ENCODE data around the gene COQ6.
"Not testable (repeated sequence)": the region's sequence is repeated elsewhere in the genome, so short reads cannot be mapped to it uniquely, and the experiment has no call there.

The COQ6 gene

GRCh38 chr14:73988656-73989055, 38.6 kb downstream of the COQ6 start:
- DNase-seq: not testable (repeated sequence)

GRCh38 chr14:73991092-73991491, 41.0 kb downstream of the COQ6 start:
- no peak for DNase-seq

- not testable (repeated sequence) for DNase-seq
Measured at GRCh38 chr14:73994926-73995325, 44.8 kb downstream of the COQ6 start.

GRCh38 chr14:73995977-73996378, 45.9 kb downstream of the COQ6 start:
- DNase-seq: no peak

DNA sequence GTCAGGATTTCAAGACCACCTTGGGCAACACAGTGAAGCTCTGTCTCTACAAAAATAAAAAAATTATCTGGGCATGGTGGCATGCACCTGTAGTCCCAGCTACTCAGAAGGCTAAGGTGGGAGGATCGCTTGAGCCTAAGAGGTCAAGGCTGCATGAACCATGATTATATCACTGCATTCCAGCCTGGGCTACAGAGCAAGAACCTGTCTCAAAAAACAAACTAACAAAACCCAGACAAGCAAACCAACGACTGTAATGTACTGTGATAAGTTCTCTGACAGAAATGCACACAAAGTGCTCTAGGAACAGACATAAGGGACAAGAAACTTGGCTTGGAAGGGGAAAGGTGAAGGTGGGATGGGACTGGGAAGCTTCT, 46.6 kb downstream of the COQ6 start:
- no peak for DNase-seq

DNA sequence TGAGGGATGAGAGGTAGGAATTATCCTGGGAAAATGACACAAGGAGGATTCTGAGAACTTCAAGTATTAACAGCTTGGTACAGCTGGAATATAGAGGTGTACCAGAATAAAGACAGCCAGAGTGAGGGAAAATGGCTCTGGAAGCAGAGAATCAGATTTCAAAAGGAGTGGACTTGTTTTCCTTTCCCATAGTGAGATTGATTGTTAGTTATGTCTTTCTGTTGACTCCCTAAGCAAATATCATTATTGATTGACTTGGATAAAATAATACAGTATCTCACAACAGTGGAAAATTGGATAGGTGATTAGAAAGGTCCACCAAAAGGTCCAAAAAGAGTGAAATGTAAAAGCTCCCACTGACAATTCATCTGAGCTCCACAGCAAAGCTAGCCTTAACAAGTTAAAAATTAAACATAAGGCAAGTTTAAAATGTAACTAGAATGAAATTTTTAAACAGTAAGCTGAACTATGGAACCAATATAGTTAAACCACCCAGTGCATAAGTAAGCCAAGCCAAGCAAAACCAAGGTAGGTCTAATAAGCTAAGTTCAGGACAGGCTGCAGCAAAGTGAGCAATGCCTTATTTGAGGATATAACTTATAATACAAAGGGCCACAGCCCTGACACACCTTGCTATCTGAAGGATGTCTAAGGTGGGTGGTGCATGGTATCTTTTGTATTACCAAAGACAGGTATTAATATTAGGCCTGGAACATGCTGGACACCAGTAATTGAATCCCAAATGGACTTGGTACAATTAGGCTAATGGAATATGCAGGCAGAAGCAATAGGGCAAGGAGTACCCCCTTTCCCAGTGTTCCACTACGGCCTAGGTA, 47.2 kb downstream of the COQ6 start:
- no peak for DNase-seq

DNA sequence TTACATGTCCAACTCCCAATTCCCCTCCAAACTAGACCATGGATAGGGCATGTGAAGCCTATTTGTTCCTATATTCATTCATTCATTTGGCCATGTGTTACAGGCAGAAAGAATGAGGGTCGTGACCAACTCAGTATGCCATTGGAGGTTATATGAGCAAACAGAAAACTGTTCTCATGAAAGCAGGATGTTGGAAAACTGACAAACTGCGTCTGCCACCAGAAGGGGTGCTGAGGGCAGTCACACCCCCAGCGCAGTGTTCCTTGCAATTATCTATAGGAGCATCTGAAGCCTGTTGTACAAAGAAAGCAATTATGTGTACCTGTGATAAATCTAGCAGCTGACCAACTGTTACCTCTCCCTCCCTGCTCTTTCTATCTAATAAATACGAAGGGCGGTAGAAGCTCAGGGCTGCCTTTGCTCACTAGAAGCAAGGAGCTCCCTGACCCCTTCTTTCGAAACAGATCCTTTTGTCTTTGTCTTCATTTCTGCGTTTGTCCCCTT, 47.9 kb downstream of the COQ6 start:
- no peak for DNase-seq

GRCh38 chr14:73998726-73999125, 48.6 kb downstream of the COQ6 start:
- no peak for DNase-seq

GRCh38 chr14:74005664-74006063, 55.6 kb downstream of the COQ6 start:
- DNase-seq: not testable (repeated sequence)

GRCh38 chr14:74008843-74009499, 58.9 kb downstream of the COQ6 start:
- no peak for DNase-seq

Data from NCI-H1694 (cell line).